ENCODE data around the gene RRP15. TPM values are rescaled to one million over a fixed set of nuclear protein-coding genes. Genes with fewer than 3 reads are reported as not detected.

RRP15 gene
- polyA plus RNA-seq, 3 donors: 1.3 to 8.2 (median 3.8) TPM

GRCh38 chr1:218323568-218324225, 38.6 kb downstream of the RRP15 start:
- H3K27ac ChIP-seq (ENCODE audit: low read depth, low read length): no peak overlapping the region
- WGBS, 3 donors: 93 to 97% (median 96%) methylated on average over 21 of the region's 21 CpGs

DNA sequence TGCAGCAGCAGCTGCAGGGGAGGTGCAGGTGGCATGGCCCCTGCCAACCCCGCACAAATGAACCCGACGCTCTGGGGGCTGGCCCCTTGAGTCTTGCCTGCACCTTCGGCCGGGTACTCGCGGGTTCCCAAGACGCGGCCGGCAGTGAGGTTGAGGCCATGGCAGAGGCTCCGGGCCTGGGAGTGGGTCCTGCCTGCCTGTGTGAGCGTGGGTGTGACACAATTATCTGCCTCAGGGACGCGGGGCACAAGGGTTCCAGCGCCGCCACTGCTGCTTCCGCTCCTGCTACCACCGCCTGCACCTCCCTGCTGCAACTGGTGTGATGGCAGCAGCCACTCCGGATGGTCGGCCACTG, 39.1 kb downstream of the RRP15 start:
- H3K27ac ChIP-seq (ENCODE audit: low read depth, low read length): no peak overlapping the region
- WGBS, 3 donors: 95 to 97% (median 97%) methylated on average over 20 of the region's 20 CpGs

- no peak overlapping the region for H3K27ac ChIP-seq (ENCODE audit: low read depth, low read length)
- WGBS, 3 donors: 86 to 92% (median 87%) methylated on average over 3 of the region's 3 CpGs
Measured at GRCh38 chr1:218328769-218329168, 43.7 kb downstream of the RRP15 start.

DNA sequence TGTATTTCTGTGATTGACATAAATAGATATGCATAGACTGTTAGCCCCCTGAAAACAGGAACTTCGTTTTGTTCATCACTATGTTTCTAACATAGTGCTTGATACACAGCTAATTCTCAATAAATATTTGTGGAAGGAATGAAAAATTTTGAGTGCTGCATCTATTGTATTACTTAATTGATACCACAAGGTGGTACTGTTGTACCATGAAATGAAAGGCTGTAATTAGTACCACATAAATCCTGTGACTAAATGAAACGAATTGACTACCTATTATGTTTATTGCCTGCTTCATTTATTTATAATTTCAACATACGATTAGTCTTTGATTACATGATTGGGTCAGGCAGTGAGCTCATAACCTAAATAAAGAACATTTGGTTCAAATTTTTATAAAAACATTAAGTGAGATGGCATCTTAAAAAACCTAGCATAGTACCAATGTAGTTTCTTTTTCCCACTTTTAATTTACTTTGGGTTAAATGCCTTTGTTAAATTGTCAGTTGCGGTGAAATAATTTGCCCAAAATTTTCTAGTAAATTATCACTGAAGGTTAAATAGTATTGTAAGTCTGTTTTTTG, 45.0 kb downstream of the RRP15 start:
- 25 to 31% (median 31%) methylated on average over 4 of the region's 4 CpGs for WGBS, 3 donors
- no peak overlapping the region for H3K27ac ChIP-seq (ENCODE audit: low read depth, low read length)

- H3K27ac ChIP-seq (ENCODE audit: low read depth, low read length): no peak overlapping the region
Measured at GRCh38 chr1:218332416-218332815, 47.3 kb downstream of the RRP15 start.

DNA sequence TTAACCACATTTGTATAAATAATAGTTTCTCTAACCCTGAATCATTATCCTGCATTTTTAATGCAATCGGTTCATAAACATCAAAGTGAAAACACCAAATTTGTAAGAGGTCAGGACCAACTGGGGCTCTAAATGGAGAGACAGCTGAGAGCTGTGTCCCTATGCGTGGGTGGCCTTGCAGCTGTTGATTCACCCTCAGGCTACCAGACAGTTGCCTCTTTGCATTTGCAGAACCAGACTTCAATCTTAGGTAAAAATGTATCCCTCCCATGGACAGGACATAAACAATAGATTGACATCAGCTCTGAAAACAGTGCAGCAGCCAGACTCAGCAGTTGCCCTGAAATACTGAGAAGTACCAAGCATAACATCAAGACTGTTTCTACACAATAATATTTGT, 51.2 kb downstream of the RRP15 start:
- WGBS, 3 donors: 77 to 93% (median 81%) methylated on average over 2 of the region's 2 CpGs

DNA sequence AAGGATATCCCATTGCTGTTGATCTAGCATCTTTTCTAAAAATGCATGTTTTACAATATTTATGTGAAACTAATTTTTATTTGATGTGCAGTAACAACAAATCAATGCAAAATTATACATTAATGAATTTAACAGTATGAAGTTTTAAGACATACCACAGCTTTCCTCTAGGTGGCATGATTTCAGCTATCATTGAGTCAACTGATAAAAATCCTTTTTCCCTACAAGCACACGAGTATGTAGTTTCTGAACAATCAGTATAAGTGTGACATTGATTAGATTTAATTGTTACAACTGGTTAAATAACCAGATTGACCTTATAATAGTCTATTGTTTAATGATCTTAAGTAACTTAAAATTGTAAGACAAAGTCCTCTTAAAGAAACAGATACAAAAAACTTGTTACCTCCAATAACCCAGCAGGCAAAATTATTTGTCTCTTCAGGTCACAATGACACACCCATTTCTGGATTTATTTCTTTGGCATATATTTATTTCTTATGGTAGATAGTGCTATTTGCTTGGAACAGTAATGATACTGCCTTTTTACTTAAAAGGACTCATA, 54.3 kb downstream of the RRP15 start:
- H3K27ac ChIP-seq (ENCODE audit: low read depth, low read length): no peak overlapping the region
- WGBS, 3 donors: 0 to 6% (median 0%) methylated on average over 1 of the region's 1 CpG

More for the DNA sequence above, 51.2 kb downstream of the RRP15 start:
- H3K27ac ChIP-seq (ENCODE audit: low read depth, low read length): no peak overlapping the region

GRCh38 chr1:218341325-218341724, 56.2 kb downstream of the RRP15 start:
- H3K27ac ChIP-seq (ENCODE audit: low read depth, low read length): no peak overlapping the region
- WGBS, 3 donors: 92 to 97% (median 97%) methylated on average over 1 of the region's 1 CpG

DNA sequence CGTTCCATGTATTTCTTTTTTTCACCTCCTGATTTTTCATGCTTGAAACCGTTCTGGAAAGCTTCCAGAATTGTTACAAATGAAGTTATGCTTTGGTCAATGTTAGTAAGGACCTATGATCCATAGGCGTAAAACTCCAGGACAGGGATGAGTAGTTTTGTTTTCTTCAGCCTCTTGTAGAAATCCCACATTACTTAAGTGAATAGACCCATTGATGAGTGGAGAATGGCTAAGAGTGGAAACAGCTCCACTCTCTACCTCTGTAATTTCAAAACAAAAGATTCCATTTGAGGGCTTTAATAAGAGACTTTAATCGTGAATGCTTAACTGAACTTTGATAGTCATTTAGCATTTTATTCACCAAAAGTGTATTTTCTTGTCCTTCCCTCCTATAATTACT, 57.0 kb downstream of the RRP15 start:
- WGBS, 3 donors: 89 to 96% (median 93%) methylated on average over 4 of the region's 4 CpGs
- no peak overlapping the region for H3K27ac ChIP-seq (ENCODE audit: low read depth, low read length)

- WGBS, 3 donors: 5% methylated on average over 22 of the region's 22 CpGs
Measured at GRCh38 chr1:218344814-218345672, 60.0 kb downstream of the RRP15 start, which contains the start of gene TGFB2. Gene TGFB2 (plus strand): TSS chr1:218345336. CDS start chr1:218346702, 1,366 bp downstream.

DNA sequence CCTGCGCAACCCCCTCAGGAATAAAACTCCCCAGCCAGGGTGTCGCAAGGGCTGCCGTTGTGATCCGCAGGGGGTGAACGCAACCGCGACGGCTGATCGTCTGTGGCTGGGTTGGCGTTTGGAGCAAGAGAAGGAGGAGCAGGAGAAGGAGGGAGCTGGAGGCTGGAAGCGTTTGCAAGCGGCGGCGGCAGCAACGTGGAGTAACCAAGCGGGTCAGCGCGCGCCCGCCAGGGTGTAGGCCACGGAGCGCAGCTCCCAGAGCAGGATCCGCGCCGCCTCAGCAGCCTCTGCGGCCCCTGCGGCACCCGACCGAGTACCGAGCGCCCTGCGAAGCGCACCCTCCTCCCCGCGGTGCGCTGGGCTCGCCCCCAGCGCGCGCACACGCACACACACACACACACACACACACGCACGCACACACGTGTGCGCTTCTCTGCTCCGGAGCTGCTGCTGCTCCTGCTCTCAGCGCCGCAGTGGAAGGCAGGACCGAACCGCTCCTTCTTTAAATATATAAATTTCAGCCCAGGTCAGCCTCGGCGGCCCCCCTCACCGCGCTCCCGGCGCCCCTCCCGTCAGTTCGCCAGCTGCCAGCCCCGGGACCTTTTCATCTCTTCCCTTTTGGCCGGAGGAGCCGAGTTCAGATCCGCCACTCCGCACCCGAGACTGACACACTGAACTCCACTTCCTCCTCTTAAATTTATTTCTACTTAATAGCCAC, 60.7 kb downstream of the RRP15 start:
- no peak overlapping the region for H3K27ac ChIP-seq (ENCODE audit: low read depth, low read length)
- WGBS, 3 donors: 0 to 1% (median 1%) methylated on average over 49 to 64 of the region's 64 CpGs

More at GRCh38 chr1:218344814-218345672, 60.0 kb downstream of the RRP15 start, which contains the start of gene TGFB2:
- no peak within 1 kb of the TSS for H3K27ac ChIP-seq (ENCODE audit: low read depth, low read length)

- 0 to 1% (median 1%) methylated on average over 39 of the region's 39 CpGs for WGBS, 3 donors
- no peak overlapping the region for H3K27ac ChIP-seq (ENCODE audit: low read depth, low read length)
Measured at GRCh38 chr1:218346391-218347204, 61.5 kb downstream of the RRP15 start.

DNA sequence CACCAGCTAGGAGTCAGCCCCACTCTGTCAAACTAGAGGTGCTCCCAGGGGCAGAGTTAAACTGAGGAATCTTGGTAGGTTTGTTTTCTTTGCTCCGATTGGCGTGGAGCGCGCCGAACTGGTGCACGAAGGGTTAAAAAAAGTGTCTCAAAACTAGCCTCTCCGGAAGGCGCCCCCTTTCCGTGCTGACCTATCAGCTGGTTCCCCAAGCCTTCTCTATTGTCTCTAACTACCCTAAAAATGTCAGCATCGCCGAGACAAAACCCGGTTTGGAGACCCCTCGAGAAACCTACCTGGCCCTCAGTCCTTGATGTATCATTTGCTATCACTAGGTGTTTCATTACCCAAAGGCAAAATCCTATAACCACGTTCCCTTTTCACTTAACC, 62.2 kb downstream of the RRP15 start:
- no peak overlapping the region for H3K27ac ChIP-seq (ENCODE audit: low read depth, low read length)
- WGBS, 3 donors: 2% methylated on average over 14 of the region's 14 CpGs

DNA sequence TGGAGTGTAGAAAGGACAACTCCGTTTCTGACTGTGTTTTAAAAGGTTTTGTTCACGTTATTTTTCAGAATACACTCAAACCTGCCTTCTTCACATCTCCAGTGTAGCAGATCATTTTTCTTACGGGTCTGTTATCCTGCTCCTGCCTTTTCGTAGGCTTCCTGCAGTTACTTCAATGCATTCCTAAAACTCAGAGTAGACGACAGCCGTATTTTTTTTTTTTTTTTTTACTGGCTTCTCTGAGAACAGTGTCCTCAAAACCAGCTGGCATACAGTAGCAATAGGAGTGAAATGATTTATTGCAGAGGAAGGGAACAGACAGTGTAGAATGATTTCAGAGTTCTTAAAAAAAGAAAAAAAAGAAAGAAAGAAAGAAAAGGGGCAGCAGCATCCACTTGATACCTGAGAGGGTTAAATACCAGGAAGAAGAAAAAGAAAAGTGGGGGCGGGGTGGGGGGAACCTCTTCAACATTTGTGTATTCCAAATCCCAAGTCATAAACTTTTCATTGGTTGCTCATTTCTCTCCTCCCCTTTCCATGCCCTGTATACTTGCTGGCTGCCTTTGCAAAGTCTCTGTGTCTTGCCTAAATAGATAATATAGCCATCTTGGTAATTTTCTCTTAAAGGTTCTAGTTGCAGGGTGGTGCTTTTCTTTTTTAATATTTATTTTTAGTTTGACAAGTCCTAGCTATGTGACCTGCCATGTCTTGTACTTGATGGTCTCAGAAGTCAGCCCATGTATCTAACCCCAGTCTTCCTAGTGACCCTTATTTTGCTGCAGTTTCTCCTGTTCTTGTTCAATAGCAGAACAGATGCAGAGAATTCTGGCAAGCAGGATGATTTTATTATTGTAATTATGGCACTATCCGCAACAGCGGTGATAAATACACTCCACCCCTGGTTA, 62.9 kb downstream of the RRP15 start:
- 10 to 15% (median 15%) methylated on average over 9 of the region's 9 CpGs for WGBS, 3 donors
- H3K27ac ChIP-seq (ENCODE audit: low read depth, low read length): no peak overlapping the region

- H3K27ac ChIP-seq (ENCODE audit: low read depth, low read length): no peak overlapping the region
- 46 to 54% (median 51%) methylated on average over 3 of the region's 3 CpGs for WGBS, 3 donors
Measured at GRCh38 chr1:218348628-218349071, 63.6 kb downstream of the RRP15 start.

GRCh38 chr1:218349348-218350034, 64.4 kb downstream of the RRP15 start:
- 45 to 71% (median 68%) methylated on average over 5 of the region's 5 CpGs for WGBS, 3 donors
- H3K27ac ChIP-seq (ENCODE audit: low read depth, low read length): no peak overlapping the region
